KMS-11 (cell line): ENCODE measurements around the gene FKBP7.

Experiments
- H2AFZ ChIP-seq: fragments of 200-600 bp; sonication (generic); 2 replicates; pipeline ENCODE4 v1.6.1; 2016; ENCODE audit warnings: antibody characterized with exemption, mixed run types, low read depth
- H3K27ac ChIP-seq: fragments of 200-600 bp; sonication (generic); 2 replicates; pipeline ENCODE4 v1.6.1; 2016; ENCODE audit warnings: mild to moderate bottlenecking, mixed run types
- H3K27me3 ChIP-seq: fragments of 200-600 bp; sonication (generic); 2 replicates; pipeline ENCODE4 v1.6.1; 2017; ENCODE audit warnings: mild to moderate bottlenecking, low read depth, mixed run types, moderate library complexity; ENCODE audit not compliant: insufficient read depth
- H3K36me3 ChIP-seq: fragments of 200-600 bp; sonication (generic); 2 replicates; pipeline ENCODE4 v1.6.1; 2017; ENCODE audit warnings: mild to moderate bottlenecking, mixed run types; ENCODE audit not compliant: insufficient read depth
- H3K4me1 ChIP-seq: fragments of 200-600 bp; sonication (generic); 2 replicates; pipeline ENCODE4 v1.6.1; 2016; ENCODE audit warnings: mild to moderate bottlenecking, low read depth, mixed run types; ENCODE audit not compliant: poor library complexity, severe bottlenecking
- H3K4me2 ChIP-seq: fragments of 200-600 bp; sonication (generic); 2 replicates; pipeline ENCODE4 v1.7.0; 2016; ENCODE audit warnings: mild to moderate bottlenecking, mixed run types
- H3K4me3 ChIP-seq: fragments of 200-600 bp; sonication (generic); IDR thresholded peaks from 2 replicates; pipeline ENCODE4 v1.6.1; 2017; ENCODE audit warnings: low read depth, low read length, mixed read lengths; ENCODE audit not compliant: insufficient read depth
- H3K79me2 ChIP-seq: fragments of 200-600 bp; sonication (generic); 2 replicates; pipeline ENCODE4 v1.6.1; 2016; ENCODE audit warnings: low read depth, mixed run types; ENCODE audit not compliant: insufficient read depth
- H3K9ac ChIP-seq: fragments of 200-600 bp; sonication (generic); 2 replicates; pipeline ENCODE4 v1.6.1; 2016; ENCODE audit warnings: mild to moderate bottlenecking, mixed run types
- H4K20me1 ChIP-seq: fragments of 200-600 bp; sonication (generic); 2 replicates; pipeline ENCODE4 v1.6.1; 2016; ENCODE audit warnings: mild to moderate bottlenecking, mixed run types; ENCODE audit not compliant: insufficient read depth
- CTCF ChIP-seq: fragments of 200-600 bp; sonication (generic); conservative IDR thresholded peaks from 2 replicates; pipeline ENCODE4 v1.6.1; 2017; ENCODE audit warnings: low read depth, mild to moderate bottlenecking, antibody characterized with exemption, low read length, moderate library complexity, mixed read lengths

Gene FKBP7

GRCh38 chr2:178417916-178418315, 60.5 kb downstream of the FKBP7 start:
- peaks cover 27% of the 10 kb centered on the region for H3K4me1 ChIP-seq
- no peaks in the 10 kb centered on the region for H3K36me3 ChIP-seq
- H3K79me2 ChIP-seq: peaks cover 41% of the 10 kb centered on the region; the same call in 1 of the 2 replicates

DNA sequence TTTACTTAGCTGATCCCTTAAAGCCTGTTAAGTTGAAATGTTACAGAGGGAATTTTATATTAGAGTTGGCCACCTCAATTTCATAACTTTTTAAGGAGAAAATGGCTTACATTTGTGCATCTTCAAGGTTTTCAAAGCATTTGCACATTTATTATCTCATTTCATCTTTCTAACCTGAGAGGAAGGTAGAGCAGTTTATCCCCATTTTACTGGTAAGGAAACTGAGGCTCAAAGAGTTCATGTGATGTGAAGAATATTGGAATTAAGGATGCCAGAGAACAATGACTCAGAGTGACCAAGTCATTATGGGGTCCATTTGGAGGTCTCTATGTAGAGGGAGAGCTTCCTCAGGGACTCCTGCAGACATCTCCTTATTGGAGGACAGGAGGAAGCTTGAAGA, 62.4 kb downstream of the FKBP7 start:
- no peak for TF ChIP-seq CTCF
- H3K9ac ChIP-seq: no peak overlapping the region
- H3K4me3 ChIP-seq: no peak overlapping the region

More at GRCh38 chr2:178417916-178418315, 60.5 kb downstream of the FKBP7 start:
- no peak for TF ChIP-seq CTCF
- no peak overlapping the region for H3K4me2 ChIP-seq
- H4K20me1 ChIP-seq: no peaks in the 10 kb centered on the region
- H2AFZ ChIP-seq: no peak overlapping the region
- no peak overlapping the region for H3K4me3 ChIP-seq
- no peaks in the 10 kb centered on the region for H3K27me3 ChIP-seq
- no peak overlapping the region for H3K27ac ChIP-seq
- no peak overlapping the region for H3K9ac ChIP-seq

GRCh38 chr2:178414266-178415247, 63.8 kb downstream of the FKBP7 start:
- H3K27ac ChIP-seq: peak overlapping the region; percentile 96
- H3K4me2 ChIP-seq: peak overlapping the region; percentile 87
- no peaks in the 10 kb centered on the region for H3K27me3 ChIP-seq
- H3K9ac ChIP-seq: peak overlapping the region; percentile 95
- H3K4me3 ChIP-seq: peak overlapping the region; percentile 35
- peak; percentile 92 for TF ChIP-seq CTCF
- H3K4me1 ChIP-seq: peaks cover 54% of the 10 kb centered on the region
- peak overlapping the region; percentile 56 for H2AFZ ChIP-seq
- H3K36me3 ChIP-seq: no peaks in the 10 kb centered on the region
- H3K79me2 ChIP-seq: peaks cover 25% of the 10 kb centered on the region; the same call in 1 of the 2 replicates
- no peaks in the 10 kb centered on the region for H4K20me1 ChIP-seq

More for the DNA sequence above, 62.4 kb downstream of the FKBP7 start:
- H4K20me1 ChIP-seq: no peaks in the 10 kb centered on the region
- H3K79me2 ChIP-seq: peaks cover 34% of the 10 kb centered on the region; the same call in 1 of the 2 replicates
- no peak overlapping the region for H2AFZ ChIP-seq
- no peaks in the 10 kb centered on the region for H3K36me3 ChIP-seq
- no peaks in the 10 kb centered on the region for H3K27me3 ChIP-seq
- 0 out of 2 replicates have a peak overlapping the region, but pooled peaks have one; percentile 2 for H3K4me2 ChIP-seq
- H3K4me1 ChIP-seq: peaks cover 42% of the 10 kb centered on the region
- H3K27ac ChIP-seq: no peak overlapping the region
